OCI-LY7 (cell line): ENCODE results near the gene CATSPERD. TPM values are rescaled to one million over a fixed set of nuclear protein-coding genes. Genes with fewer than 3 reads are reported as not detected.

Experiments used
- BruUV-seq: library from RNA; stranded (reverse); fragments of 400-500 nt; replicated peaks from 2 replicates; lab custom pipeline; 2021; lab: Mats Ljungman, UMichigan
- CTCF ChIA-PET: fragments of 300-600 bp; sonication (Branson Sonifier 250); formaldehyde crosslinking; loops from one replicate; lab custom pipeline; 2022; ENCODE audit warnings: antibody characterized with exemption; ENCODE audit not compliant: unreplicated experiment; lab: Charles Lee
- POLR2A ChIA-PET: fragments of 300-600 bp; sonication (Branson Sonifier 250); formaldehyde crosslinking; loops from one replicate; lab custom pipeline; 2022; ENCODE audit warnings: antibody characterized with exemption; lab: Charles Lee
- DNase-seq: peaks from one replicate; pipeline ENCODE4 v3.0.0-alpha.2; 2015; ENCODE audit warnings: low spot score
- H2AFZ ChIP-seq: fragments of 200-600 bp; sonication (generic), shearing (Covaris generic); 2 replicates; pipeline ENCODE4 v1.6.1; 2014; ENCODE audit warnings: mild to moderate bottlenecking, antibody characterized with exemption, low read length, moderate library complexity
- H3K27ac ChIP-seq: fragments of 200-600 bp; sonication (generic); 2 replicates; pipeline ENCODE4 v1.5.1; 2014; ENCODE audit warnings: mixed run types, low read depth, mild to moderate bottlenecking, moderate library complexity, low read length, inconsistent platforms; ENCODE audit not compliant: poor library complexity, severe bottlenecking
- H3K36me3 ChIP-seq: fragments of 200-600 bp; sonication (generic); 2 replicates; pipeline ENCODE4 v1.6.1; 2014; ENCODE audit warnings: mild to moderate bottlenecking, antibody characterized with exemption, low read length, moderate library complexity, mixed read lengths; ENCODE audit not compliant: insufficient read depth
- H3K4me1 ChIP-seq: fragments of 200-600 bp; sonication (generic); 2 replicates; pipeline ENCODE4 v1.5.1; 2014; ENCODE audit warnings: mild to moderate bottlenecking, low read length; ENCODE audit not compliant: insufficient read depth, poor library complexity, severe bottlenecking
- H3K4me2 ChIP-seq: fragments of 200-600 bp; sonication (generic); 2 replicates; pipeline ENCODE4 v1.6.1; 2014; ENCODE audit warnings: mild to moderate bottlenecking, low read length
- H3K4me3 ChIP-seq: fragments of 200-600 bp; sonication (generic); 2 replicates; pipeline ENCODE4 v1.5.1; 2014; ENCODE audit warnings: mild to moderate bottlenecking, low read depth, low read length; ENCODE audit not compliant: poor library complexity, severe bottlenecking
- H3K79me2 ChIP-seq: fragments of 200-600 bp; sonication (generic); 2 replicates; pipeline ENCODE4 v1.6.1; 2016; ENCODE audit warnings: low read depth, mild to moderate bottlenecking, low read length, moderate library complexity, mixed read lengths; ENCODE audit not compliant: insufficient read depth
- H3K9me2 ChIP-seq: fragments of 200-600 bp; sonication (generic); 2 replicates; pipeline ENCODE4 v1.6.1; 2016; ENCODE audit warnings: mild to moderate bottlenecking, low read length, mixed read lengths; ENCODE audit not compliant: insufficient read depth
- H3K9me3 ChIP-seq: fragments of 200-600 bp; sonication (generic); 2 replicates; pipeline ENCODE4 v1.6.1; 2014; ENCODE audit warnings: mild to moderate bottlenecking, mixed run types, low read length, mixed read lengths
- H4K20me1 ChIP-seq: fragments of 200-600 bp; sonication (generic); 2 replicates; pipeline ENCODE4 v1.6.1; 2014; ENCODE audit warnings: mild to moderate bottlenecking, antibody characterized with exemption, low read length, moderate library complexity, mixed read lengths; ENCODE audit not compliant: insufficient read depth
- CTCF ChIP-seq: fragments of 200-600 bp; sonication (generic); conservative IDR thresholded peaks from 2 replicates; pipeline ENCODE4 v1.5.1; 2014; ENCODE audit warnings: mild to moderate bottlenecking, antibody characterized with exemption, low read length, moderate library complexity, mixed read lengths
- EZH2phosphoT487 ChIP-seq: fragments of 200-600 bp; sonication (generic); IDR thresholded peaks from 2 replicates; pipeline ENCODE4 v1.6.1; 2018; ENCODE audit warnings: low read depth, borderline replicate concordance, mild to moderate bottlenecking, mixed run types, antibody characterized with exemption, low read length, moderate library complexity, mixed read lengths
- intact Hi-C: fragments of 100-400 bp; cut with micrococcal nuclease; formaldehyde crosslinking; loops from one replicate; pipeline ENCODE4 v1.10.0; 2022; ENCODE audit not compliant: unreplicated experiment
- total RNA-seq, 2 experiments: library from RNA; depleted of rRNA in 1 of 2; stranded (reverse); fragments of >200 nt in 1 of 2; shearing (Covaris generic) in 1 of 2; gene quantifications; 2 replicates each; pipeline ENCODE4 v1.2.3, GENCODE V29; 2014 to 2022

CATSPERD gene
- total RNA-seq, 2 experiments from 2014 or later = not detected

DNA sequence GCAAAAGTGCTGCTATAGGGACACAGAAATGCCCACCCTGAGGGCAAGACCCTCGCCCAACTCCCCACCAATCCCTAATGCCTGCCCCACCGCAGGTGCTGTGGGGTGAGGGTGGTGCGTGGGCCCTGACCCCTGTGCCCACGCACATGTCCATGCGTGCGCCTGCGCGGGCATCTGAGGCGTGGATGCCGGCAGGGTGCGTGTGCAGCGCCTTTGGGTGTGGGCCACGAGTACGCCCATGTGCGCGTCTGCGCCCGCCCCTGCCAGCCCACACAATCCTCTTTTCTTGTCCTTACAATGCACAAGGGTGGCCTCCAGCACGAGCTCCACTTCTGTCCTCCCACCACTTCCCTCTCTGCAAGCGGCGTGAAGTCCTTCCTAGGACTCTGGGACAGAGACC lies 104.7 kb downstream of the CATSPERD start:
- intact Hi-C loops = no loop called here
- Histone ChIP-seq H3K36me3 (no peaks in the 10 kb centered on the region), H3K27ac (no peak overlapping the region), H3K4me1 (peaks cover 47% of the 10 kb centered on the region), H3K79me2 (no peaks in the 10 kb centered on the region), H3K4me2 (no peak overlapping the region), H4K20me1 (no peaks in the 10 kb centered on the region), H3K9me3 (no peaks in the 10 kb centered on the region), H3K4me3 (no peak overlapping the region), H3K9me2 (no peaks in the 10 kb centered on the region), H2AFZ (no peak overlapping the region)
- POLR2A ChIA-PET = no interaction called here
- BruUV-seq = no TSS peak
- CTCF ChIA-PET = interaction anchor here (1.0 kb wide), 1 partner anchor 21 kb away, joined by 3 read pairs; no protein-coding TSS in a partner anchor
- no peak for DNase-seq
- TF ChIP-seq CTCF = no peak
- TF ChIP-seq EZH2phosphoT487 = no peak

- Histone ChIP-seq H3K27ac (peak overlapping the region; percentile 91), H3K4me2 (peak overlapping the region; percentile 95)
Observed at GRCh38 chr19:5826531-5827341, 106.3 kb downstream of the CATSPERD start.

More at GRCh38 chr19:5826531-5827341, 106.3 kb downstream of the CATSPERD start:
- Histone ChIP-seq H3K4me3 (peak overlapping the region; percentile 72), H3K9me3 (no peaks in the 10 kb centered on the region), H2AFZ (peak overlapping the region; percentile 1; the same call in 1 of the 2 replicates), H3K4me1 (peaks cover 44% of the 10 kb centered on the region), H3K9me2 (no peaks in the 10 kb centered on the region), H4K20me1 (no peaks in the 10 kb centered on the region), H3K79me2 (no peaks in the 10 kb centered on the region), H3K36me3 (no peaks in the 10 kb centered on the region)
- TF ChIP-seq CTCF = peak; percentile 36; the same call in 1 of the 2 replicates
- no peak for TF ChIP-seq EZH2phosphoT487
- ChIA-PET POLR2A (interaction anchor here (0.6 to 1.2 kb wide), 2 partner anchors 126 to 321 kb away, joined by 3 read pairs; no protein-coding TSS in a partner anchor), CTCF (no interaction called here)
- intact Hi-C loops = loop anchor here (1.0 kb wide), 3 partner anchors 22 to 123 kb away; partner anchors contain the start of gene VMAC
- no TSS peak for BruUV-seq
- DNase-seq = peak; percentile 94
